ENCODE measurements around the gene KCTD11. TPM values are rescaled to one million over a fixed set of nuclear protein-coding genes. Genes with fewer than 3 reads are reported as not detected.

KCTD11 gene
- total RNA-seq, 1 experiment from 2014 or later = 11.0 TPM

- in situ Hi-C loops (cut with HindIII; ENCODE audit: low pct_unique_long_range_greater_than_20kb, low sequenced_read_pairs) = no loop called here
- no peaks in the 10 kb centered on the region for H3K9me3 ChIP-seq (ENCODE audit: control insufficient read depth, insufficient read depth, low read depth, low read length)
- CTCF ChIA-PET = no interaction called here
- POLR2A ChIA-PET = no interaction called here
- H3K4me1 ChIP-seq (ENCODE audit: control insufficient read depth, insufficient read depth, low read length) = peaks cover 7% of the 10 kb centered on the region
- intact Hi-C loops (cut with micrococcal nuclease; ENCODE audit: unreplicated experiment) = no loop called here
- no peak overlapping the region for H3K27ac ChIP-seq (ENCODE audit: low read length)
- BruUV-seq (replicated peaks) = no TSS peak
- ATAC-seq (no peak), DNase-seq (ENCODE audit: low read depth, low spot score) (no peak)
- H3K4me3 ChIP-seq (ENCODE audit: low read depth in 2 of 2, low read length in 2 of 2) = no peak overlapping the region
- no peaks in the 10 kb centered on the region for H3K27me3 ChIP-seq (ENCODE audit: control insufficient read depth, insufficient read depth, low read length)
- no peaks in the 10 kb centered on the region; the same call in 1 of the 2 replicates for H3K36me3 ChIP-seq (ENCODE audit: control insufficient read depth, insufficient read depth, low read length)
- TF ChIP-seq SIN3A (IDR thresholded peaks at IDR 0.05; ENCODE audit: borderline replicate concordance, insufficient read depth, low read depth, low read length) (no peak), POLR2AphosphoS5 (IDR thresholded peaks at IDR 0.05; ENCODE audit: low read depth, low read length) (no peak), CTCF (IDR thresholded peaks at IDR 0.05) (no peak), TCF7L2 (IDR thresholded peaks at IDR 0.05; ENCODE audit: low read depth, low read length) (no peak), REST (IDR thresholded peaks at IDR 0.05; ENCODE audit: insufficient read depth in 1 of 2, low read depth in 2 of 2, low read length in 1 of 2) (no peak)
Observed at GRCh38 chr17:7327056-7327455, 24.9 kb upstream of the KCTD11 start.

GRCh38 chr17:7327501-7327900 lies 24.5 kb upstream of the KCTD11 start:
- ChIA-PET POLR2A (no interaction called here), CTCF (no interaction called here)
- H3K4me1 ChIP-seq (ENCODE audit: control insufficient read depth, insufficient read depth, low read length) = peaks cover 7% of the 10 kb centered on the region
- DNase-seq (ENCODE audit: low read depth, low spot score) (no peak), ATAC-seq (no peak)
- no peaks in the 10 kb centered on the region; the same call in 1 of the 2 replicates for H3K36me3 ChIP-seq (ENCODE audit: control insufficient read depth, insufficient read depth, low read length)
- no peaks in the 10 kb centered on the region for H3K9me3 ChIP-seq (ENCODE audit: control insufficient read depth, insufficient read depth, low read depth, low read length)
- no TSS peak for BruUV-seq (replicated peaks)
- no peak overlapping the region for H3K27ac ChIP-seq (ENCODE audit: low read length)
- in situ Hi-C loops (cut with HindIII; ENCODE audit: low pct_unique_long_range_greater_than_20kb, low sequenced_read_pairs) = no loop called here
- intact Hi-C loops (cut with micrococcal nuclease; ENCODE audit: unreplicated experiment) = no loop called here
- H3K27me3 ChIP-seq (ENCODE audit: control insufficient read depth, insufficient read depth, low read length) = no peaks in the 10 kb centered on the region
- no peak overlapping the region for H3K4me3 ChIP-seq (ENCODE audit: low read depth in 2 of 2, low read length in 2 of 2)
- TF ChIP-seq POLR2AphosphoS5 (IDR thresholded peaks at IDR 0.05; ENCODE audit: low read depth, low read length) (no peak), TCF7L2 (IDR thresholded peaks at IDR 0.05; ENCODE audit: low read depth, low read length) (no peak), REST (IDR thresholded peaks at IDR 0.05; ENCODE audit: insufficient read depth in 1 of 2, low read depth in 2 of 2, low read length in 1 of 2) (no peak), CTCF (IDR thresholded peaks at IDR 0.05) (no peak), SIN3A (IDR thresholded peaks at IDR 0.05; ENCODE audit: borderline replicate concordance, insufficient read depth, low read depth, low read length) (no peak)
